Stimulated activated CD4-positive, alpha-beta T cell treated with anti-CD3 and anti-CD28 coated beads, Interleukin-12 subunit alpha, Interleukin-12 subunit beta, amount 100 ng/mL, for 48 hours (primary cell): Measurements from ENCODE around the gene DPY19L2.
"Not testable (repeated sequence)": the region's sequence is repeated elsewhere in the genome, so short reads cannot be mapped to it uniquely, and the experiment has no call there.

Experiments
- DNase-seq, 3 donors: peaks; one replicate each; pipeline ENCODE4 v3.0.0-alpha.2; 2020; ENCODE audit warnings: low read depth in 2 of 3, low spot score in 1 of 3

Gene DPY19L2

GRCh38 chr12:63663005-63663404 lies 5.3 kb downstream of the DPY19L2 start:
- not testable (repeated sequence) for DNase-seq

- DNase-seq: not testable (repeated sequence)
Observed at GRCh38 chr12:63658501-63658900, 9.8 kb downstream of the DPY19L2 start.

- DNase-seq: not testable (repeated sequence)
Observed at GRCh38 chr12:63656407-63656806, 11.9 kb downstream of the DPY19L2 start.

GRCh38 chr12:63655543-63656257 lies 12.6 kb downstream of the DPY19L2 start:
- not testable (repeated sequence) for DNase-seq

- not testable (repeated sequence) for DNase-seq
Observed at GRCh38 chr12:63654481-63654880, 13.8 kb downstream of the DPY19L2 start.

- not testable (repeated sequence) for DNase-seq
Observed at GRCh38 chr12:63649517-63649916, 18.8 kb downstream of the DPY19L2 start.

GRCh38 chr12:63643381-63644140 lies 24.7 kb downstream of the DPY19L2 start:
- DNase-seq: not testable (repeated sequence)

GRCh38 chr12:63624258-63624657 lies 44.0 kb downstream of the DPY19L2 start:
- not testable (repeated sequence) for DNase-seq

GRCh38 chr12:63615544-63615943 lies 52.7 kb downstream of the DPY19L2 start:
- not testable (repeated sequence) for DNase-seq

GRCh38 chr12:63611285-63611684 lies 57.0 kb downstream of the DPY19L2 start:
- DNase-seq: not testable (repeated sequence)

GRCh38 chr12:63609281-63609680 lies 59.0 kb downstream of the DPY19L2 start:
- not testable (repeated sequence) for DNase-seq

- DNase-seq: not testable (repeated sequence)
Observed at GRCh38 chr12:63604985-63605384, 63.3 kb downstream of the DPY19L2 start.

- DNase-seq: not testable (repeated sequence)
Observed at GRCh38 chr12:63594828-63595227, 73.5 kb downstream of the DPY19L2 start.

GRCh38 chr12:63584426-63584825 lies 83.9 kb downstream of the DPY19L2 start:
- DNase-seq: not testable (repeated sequence)

- DNase-seq: not testable (repeated sequence)
Observed at GRCh38 chr12:63583289-63583688, 85.0 kb downstream of the DPY19L2 start.

- not testable (repeated sequence) for DNase-seq
Observed at GRCh38 chr12:63577631-63578030, 90.7 kb downstream of the DPY19L2 start.

GRCh38 chr12:63572038-63572437 lies 96.3 kb downstream of the DPY19L2 start:
- DNase-seq: not testable (repeated sequence)

- not testable (repeated sequence) for DNase-seq
Observed at GRCh38 chr12:63558445-63558844, 109.8 kb downstream of the DPY19L2 start.

GRCh38 chr12:63551397-63551796 lies 116.9 kb downstream of the DPY19L2 start:
- DNase-seq: not testable (repeated sequence)

GRCh38 chr12:63549034-63549433 lies 119.3 kb downstream of the DPY19L2 start:
- not testable (repeated sequence) for DNase-seq

GRCh38 chr12:63545298-63545916 lies 122.9 kb downstream of the DPY19L2 start:
- not testable (repeated sequence) for DNase-seq

- not testable (repeated sequence) for DNase-seq
Observed at GRCh38 chr12:63538656-63539055, 129.6 kb downstream of the DPY19L2 start.
